HEK293 (cell line): ENCODE data around the gene NELL2.

Experiments used
- CTCF ChIA-PET: fragments of 350-600 bp; formaldehyde crosslinking; extraction: SDS; loops from one replicate; lab custom pipeline; 2021; ENCODE audit warnings: antibody characterized with exemption; lab: Yijun Ruan, JAX
- POLR2A ChIA-PET: fragments of 300-600 bp; formaldehyde crosslinking; extraction: SDS; loops from one replicate; lab custom pipeline; 2020; ENCODE audit warnings: antibody characterized with exemption, inconsistent platforms; lab: Yijun Ruan, JAX
- H3K27ac ChIP-seq: fragments of 200-500 bp; sonication (Bioruptor generic); 2 replicates; pipeline ENCODE4 v1.5.1; 2014; ENCODE audit warnings: low read depth, low read length, control low read depth, inconsistent platforms; ENCODE audit errors: extremely low read depth
- H3K36me3 ChIP-seq, 2 experiments: fragments of 200-500 bp in 1 of 2; sonication (Bioruptor generic) in 1 of 2; 1 replicate in 1 of 2; 2 replicates in 1 of 2; pipeline ENCODE4 v1.5.1; 2014 to 2017; ENCODE audit warnings: inconsistent platforms in 2 of 2, low read length in 2 of 2; ENCODE audit not compliant: control insufficient read depth in 2 of 2, insufficient read depth in 1 of 2
- H3K4me1 ChIP-seq: fragments of 200-500 bp; sonication (Bioruptor generic); 2 replicates; pipeline ENCODE4 v1.5.1; 2014; ENCODE audit warnings: mild to moderate bottlenecking, low read length, inconsistent platforms; ENCODE audit not compliant: control insufficient read depth, insufficient read depth
- H3K4me3 ChIP-seq: 2 replicates; pipeline ENCODE4 v1.5.1; 2011; ENCODE audit warnings: low read depth, mild to moderate bottlenecking, control low read depth, low read length, moderate library complexity
- H3K9me3 ChIP-seq: fragments of 200-500 bp; sonication (Bioruptor generic); 2 replicates; pipeline ENCODE4 v1.5.1; 2014; ENCODE audit warnings: low read depth, low read length, inconsistent platforms; ENCODE audit not compliant: control insufficient read depth, insufficient read depth
- HOXC10 ChIP-seq: sonication (generic); formaldehyde crosslinking; IDR thresholded peaks from 2 replicates; pipeline ENCODE4 v1.8.1; 2023; ENCODE audit warnings: mild to moderate bottlenecking, missing genetic modification reagents
- REPIN1 ChIP-seq: fragments of 450-650 bp; formaldehyde crosslinking; IDR thresholded peaks from 2 replicates; pipeline ENCODE4 v1.5.1; 2017; ENCODE audit warnings: missing biosample characterization, missing genetic modification characterization, low read depth
- SALL2 ChIP-seq: fragments of 450-650 bp; formaldehyde crosslinking; IDR thresholded peaks from 2 replicates; pipeline ENCODE4 v1.5.0; 2017; ENCODE audit warnings: missing biosample characterization, mild to moderate bottlenecking, missing genetic modification characterization, borderline replicate concordance
- SCRT1 ChIP-seq: fragments of 450-650 bp; formaldehyde crosslinking; IDR thresholded peaks from 2 replicates; pipeline ENCODE4 v1.5.1; 2016; ENCODE audit warnings: missing biosample characterization, missing genetic modification characterization, borderline replicate concordance
- SCRT2 ChIP-seq: fragments of 450-650 bp; formaldehyde crosslinking; IDR thresholded peaks from 2 replicates; pipeline ENCODE4 v1.5.1; 2016; ENCODE audit warnings: missing biosample characterization, missing genetic modification characterization
- ZBTB10 ChIP-seq: fragments of 450-650 bp; formaldehyde crosslinking; IDR thresholded peaks from 2 replicates; pipeline ENCODE4 v1.5.1; 2016; ENCODE audit warnings: missing biosample characterization, missing genetic modification characterization
- ZNF174 ChIP-seq: fragments of 450-650 bp; formaldehyde crosslinking; IDR thresholded peaks from 2 replicates; pipeline ENCODE4 v1.5.0; 2017; ENCODE audit warnings: missing biosample characterization, mild to moderate bottlenecking, missing genetic modification characterization
- ZNF221 ChIP-seq: fragments of 450-650 bp; formaldehyde crosslinking; IDR thresholded peaks from 2 replicates; pipeline ENCODE4 v1.5.1; 2017; ENCODE audit warnings: missing biosample characterization, missing genetic modification characterization, borderline replicate concordance
- ZNF394 ChIP-seq: fragments of 450-650 bp; formaldehyde crosslinking; IDR thresholded peaks from 2 replicates; pipeline ENCODE4 v1.5.1; 2016; ENCODE audit warnings: missing biosample characterization, missing genetic modification characterization, mild to moderate bottlenecking, moderate library complexity, borderline replicate concordance
- ZNF529 ChIP-seq: fragments of 450-650 bp; formaldehyde crosslinking; IDR thresholded peaks from 2 replicates; pipeline ENCODE4 v1.5.1; 2017; ENCODE audit warnings: missing genetic modification characterization, missing biosample characterization; ENCODE audit not compliant: insufficient replicate concordance
- ZNF596 ChIP-seq: fragments of 450-650 bp; IDR thresholded peaks from 2 replicates; pipeline ENCODE4 v1.5.0; 2018; ENCODE audit warnings: missing biosample characterization, mild to moderate bottlenecking, missing genetic modification characterization, moderate library complexity
- ZNF629 ChIP-seq: fragments of 450-650 bp; formaldehyde crosslinking; IDR thresholded peaks from 2 replicates; pipeline ENCODE4 v1.5.1; 2017; ENCODE audit warnings: missing biosample characterization, missing genetic modification characterization
- ZNF654 ChIP-seq: fragments of 450-650 bp; formaldehyde crosslinking; IDR thresholded peaks from 2 replicates; pipeline ENCODE4 v1.5.1; 2016; ENCODE audit warnings: low read depth, missing biosample characterization, missing genetic modification characterization
- ZNF768 ChIP-seq: fragments of 450-650 bp; formaldehyde crosslinking; IDR thresholded peaks from 2 replicates; pipeline ENCODE4 v1.5.1; 2018; ENCODE audit warnings: missing biosample characterization, mild to moderate bottlenecking, missing genetic modification characterization
- ZSCAN18 ChIP-seq: fragments of 450-650 bp; formaldehyde crosslinking; IDR thresholded peaks from 2 replicates; pipeline ENCODE4 v1.5.1; 2016; ENCODE audit warnings: missing biosample characterization, missing genetic modification characterization
- ZSCAN30 ChIP-seq: fragments of 450-650 bp; IDR thresholded peaks from 2 replicates; pipeline ENCODE4 v1.5.1; 2018; ENCODE audit warnings: missing biosample characterization, mild to moderate bottlenecking, missing genetic modification characterization, moderate library complexity
- TF ChIP-seq, protein P1 (sequence below): fragments of 450-650 bp; formaldehyde crosslinking; IDR thresholded peaks from 2 replicates; pipeline ENCODE4 v1.5.1; 2017; ENCODE audit warnings: missing biosample characterization, missing genetic modification characterization
- TF ChIP-seq, protein P2 (sequence below): fragments of 450-650 bp; formaldehyde crosslinking; IDR thresholded peaks from 2 replicates; pipeline ENCODE4 v1.5.1; 2016; ENCODE audit warnings: missing biosample characterization, missing genetic modification characterization
- TF ChIP-seq, protein P3 (sequence below): fragments of 450-650 bp; formaldehyde crosslinking; IDR thresholded peaks from 2 replicates; pipeline ENCODE4 v1.5.1; 2016; ENCODE audit warnings: missing biosample characterization, missing genetic modification characterization

The NELL2 gene

DNA sequence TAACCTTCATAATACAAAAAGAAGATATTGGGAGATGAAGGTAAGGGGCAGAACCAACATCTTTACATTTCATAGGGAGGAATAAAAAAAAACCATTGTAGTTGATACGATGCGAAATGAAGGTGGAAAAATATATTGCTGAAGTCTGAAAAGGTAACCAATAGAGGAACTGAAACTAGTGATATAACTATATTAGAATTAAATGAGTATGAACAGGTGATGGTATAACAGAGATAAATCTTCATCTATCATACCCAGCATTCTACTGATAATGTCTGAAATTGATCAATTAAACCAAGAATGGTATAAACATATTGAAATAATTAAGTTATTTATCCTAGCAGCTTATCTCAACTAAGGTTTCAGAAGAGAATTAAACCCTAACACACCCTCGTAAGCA lies 332.1 kb downstream of the NELL2 start:
- Histone ChIP-seq H3K4me1 (no peaks in the 10 kb centered on the region), H3K27ac (no peak overlapping the region), H3K4me3 (no peak overlapping the region), H3K9me3 (no peaks in the 10 kb centered on the region), H3K36me3 (no peaks in the 10 kb centered on the region)
- CTCF ChIA-PET: no interaction called here
- POLR2A ChIA-PET: no interaction called here
- TF ChIP-seq ZSCAN18 (tag by site-specific recombination) (no peak), ZNF174 (no peak), REPIN1 (tag by site-specific recombination) (no peak), HOXC10 (no peak), SCRT1 (tag by site-specific recombination) (no peak), ZNF529 (tag by site-specific recombination) (no peak), ZSCAN30 (tag by site-specific recombination) (no peak)
- TF ChIP-seq, protein P1, sequence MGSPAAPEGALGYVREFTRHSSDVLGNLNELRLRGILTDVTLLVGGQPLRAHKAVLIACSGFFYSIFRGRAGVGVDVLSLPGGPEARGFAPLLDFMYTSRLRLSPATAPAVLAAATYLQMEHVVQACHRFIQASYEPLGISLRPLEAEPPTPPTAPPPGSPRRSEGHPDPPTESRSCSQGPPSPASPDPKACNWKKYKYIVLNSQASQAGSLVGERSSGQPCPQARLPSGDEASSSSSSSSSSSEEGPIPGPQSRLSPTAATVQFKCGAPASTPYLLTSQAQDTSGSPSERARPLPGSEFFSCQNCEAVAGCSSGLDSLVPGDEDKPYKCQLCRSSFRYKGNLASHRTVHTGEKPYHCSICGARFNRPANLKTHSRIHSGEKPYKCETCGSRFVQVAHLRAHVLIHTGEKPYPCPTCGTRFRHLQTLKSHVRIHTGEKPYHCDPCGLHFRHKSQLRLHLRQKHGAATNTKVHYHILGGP: no peak

DNA sequence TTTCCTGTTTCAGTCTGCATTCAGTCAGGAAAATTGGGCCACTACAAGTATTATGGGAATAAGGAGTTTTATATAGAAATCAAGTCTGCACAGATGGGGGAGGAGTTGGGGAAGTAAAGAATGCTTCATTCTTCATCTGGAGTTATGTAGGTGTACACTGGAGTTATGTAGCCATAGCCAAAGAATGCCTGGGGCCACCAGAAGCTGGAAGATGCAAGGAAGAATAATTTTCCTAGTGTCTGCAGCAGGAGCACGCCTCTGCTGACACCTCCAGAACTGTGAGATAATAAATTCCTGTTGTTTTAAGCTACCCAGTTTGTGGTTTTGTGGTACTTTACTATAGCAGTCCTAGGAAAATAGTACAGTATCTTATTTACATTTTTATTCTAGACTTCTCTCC lies 333.4 kb downstream of the NELL2 start:
- no peak overlapping the region for H3K4me3 ChIP-seq
- H3K27ac ChIP-seq: no peak overlapping the region
- no peaks in the 10 kb centered on the region for H3K9me3 ChIP-seq
- POLR2A ChIA-PET: no interaction called here
- TF ChIP-seq ZNF394 (tag by site-specific recombination) (no peak), ZNF221 (tag by site-specific recombination) (no peak), SCRT2 (tag by site-specific recombination) (no peak), SALL2 (tag by site-specific recombination) (no peak), ZNF629 (tag by site-specific recombination) (no peak), ZNF654 (tag by site-specific recombination) (no peak), ZBTB10 (tag by site-specific recombination) (no peak), ZNF768 (no peak), REPIN1 (tag by site-specific recombination) (no peak), ZSCAN30 (tag by site-specific recombination) (no peak), ZNF596 (tag by site-specific recombination) (no peak)
- TF ChIP-seq, protein P1: no peak
- TF ChIP-seq, protein P2, sequence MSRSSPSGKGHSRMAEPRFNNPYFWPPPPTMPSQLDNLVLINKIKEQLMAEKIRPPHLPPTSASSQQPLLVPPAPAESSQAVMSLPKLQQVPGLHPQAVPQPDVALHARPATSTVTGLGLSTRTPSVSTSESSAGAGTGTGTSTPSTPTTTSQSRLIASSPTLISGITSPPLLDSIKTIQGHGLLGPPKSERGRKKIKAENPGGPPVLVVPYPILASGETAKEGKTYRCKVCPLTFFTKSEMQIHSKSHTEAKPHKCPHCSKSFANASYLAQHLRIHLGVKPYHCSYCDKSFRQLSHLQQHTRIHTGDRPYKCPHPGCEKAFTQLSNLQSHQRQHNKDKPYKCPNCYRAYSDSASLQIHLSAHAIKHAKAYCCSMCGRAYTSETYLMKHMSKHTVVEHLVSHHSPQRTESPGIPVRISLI (tag by site-specific recombination): no peak
- TF ChIP-seq, protein P3, sequence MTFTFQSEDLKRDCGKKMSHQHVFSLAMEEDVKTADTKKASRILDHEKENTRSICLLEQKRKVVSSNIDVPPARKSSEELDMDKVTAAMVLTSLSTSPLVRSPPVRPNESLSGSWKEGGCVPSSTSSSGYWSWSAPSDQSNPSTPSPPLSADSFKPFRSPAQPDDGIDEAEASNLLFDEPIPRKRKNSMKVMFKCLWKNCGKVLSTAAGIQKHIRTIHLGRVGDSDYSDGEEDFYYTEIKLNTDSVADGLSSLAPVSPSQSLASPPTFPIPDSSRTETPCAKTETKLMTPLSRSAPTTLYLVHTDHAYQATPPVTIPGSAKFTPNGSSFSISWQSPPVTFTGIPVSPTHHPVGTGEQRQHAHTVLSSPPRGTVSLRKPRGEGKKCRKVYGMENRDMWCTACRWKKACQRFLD (tag by site-specific recombination): no peak
- no peaks in the 10 kb centered on the region for H3K36me3 ChIP-seq
- H3K4me1 ChIP-seq: no peaks in the 10 kb centered on the region
- CTCF ChIA-PET: interaction anchor here (0.6 kb wide), 1 partner anchor 406 kb away, joined by 3 read pairs; no protein-coding TSS in a partner anchor
